ENCODE data around the gene CLEC12A. TPM values are rescaled to one million over a fixed set of nuclear protein-coding genes. Genes with fewer than 3 reads are reported as not detected.

Gene CLEC12A
- total RNA-seq = not detected in 2 replicates
- long read RNA-seq = 0 reads

GRCh38 chr12:9971181-9971580 lies at the start of gene CLEC12A:
Gene CLEC12A (plus strand): TSS chr12:9971409. CDS start chr12:9971597, 188 bp downstream.
- TF ChIP-seq CTCF (IDR thresholded peaks at IDR 0.05) = no peak
- no peak within 1 kb of the TSS for H3K27ac Mint-ChIP-seq (ENCODE audit: unreplicated experiment)
- peaks cover 4% of the 10 kb centered on the region for H3K9me3 Mint-ChIP-seq (ENCODE audit: unreplicated experiment)
- no peak for DNase-seq (ENCODE audit: extremely low spot score, unreplicated experiment)
- H3K36me3 Mint-ChIP-seq (ENCODE audit: unreplicated experiment) = no peaks in the 10 kb centered on the region
- H3K27me3 Mint-ChIP-seq (ENCODE audit: unreplicated experiment) = peaks cover 18% of the 10 kb centered on the region
- no peaks in the 10 kb centered on the region for H3K4me1 Mint-ChIP-seq (ENCODE audit: unreplicated experiment)
- no peak within 1 kb of the TSS for H3K4me3 Mint-ChIP-seq (ENCODE audit: unreplicated experiment)

DNA sequence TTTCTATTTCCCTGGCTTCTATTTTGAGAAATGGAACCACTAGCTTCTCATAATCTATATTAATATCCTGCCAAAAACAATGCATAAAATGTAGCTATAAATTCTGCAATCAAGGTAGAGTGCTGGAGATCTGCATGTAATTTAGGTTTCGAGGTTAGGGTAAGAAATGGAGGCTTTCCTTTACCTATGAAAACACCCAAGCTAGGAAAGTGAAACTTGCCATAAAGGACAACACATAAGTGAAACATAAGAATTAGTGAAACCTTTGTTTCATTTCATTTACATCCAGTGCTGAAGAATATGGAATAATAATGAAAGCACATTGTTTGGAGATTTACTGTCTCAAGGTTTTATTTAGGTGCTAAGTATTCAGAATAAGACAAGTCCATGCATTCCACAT lies 48.8 kb upstream of the CLEC12A start:
- Mint-ChIP-seq H3K27ac (ENCODE audit: unreplicated experiment) (no peak overlapping the region), H3K9me3 (ENCODE audit: unreplicated experiment) (peaks cover 17% of the 10 kb centered on the region), H3K27me3 (ENCODE audit: unreplicated experiment) (peaks cover 2% of the 10 kb centered on the region), H3K4me1 (ENCODE audit: unreplicated experiment) (peaks cover 3% of the 10 kb centered on the region), H3K36me3 (ENCODE audit: unreplicated experiment) (no peaks in the 10 kb centered on the region), H3K4me3 (ENCODE audit: unreplicated experiment) (no peak overlapping the region)
- no peak for TF ChIP-seq CTCF (IDR thresholded peaks at IDR 0.05)
- DNase-seq (ENCODE audit: extremely low spot score, unreplicated experiment) = no peak

DNA sequence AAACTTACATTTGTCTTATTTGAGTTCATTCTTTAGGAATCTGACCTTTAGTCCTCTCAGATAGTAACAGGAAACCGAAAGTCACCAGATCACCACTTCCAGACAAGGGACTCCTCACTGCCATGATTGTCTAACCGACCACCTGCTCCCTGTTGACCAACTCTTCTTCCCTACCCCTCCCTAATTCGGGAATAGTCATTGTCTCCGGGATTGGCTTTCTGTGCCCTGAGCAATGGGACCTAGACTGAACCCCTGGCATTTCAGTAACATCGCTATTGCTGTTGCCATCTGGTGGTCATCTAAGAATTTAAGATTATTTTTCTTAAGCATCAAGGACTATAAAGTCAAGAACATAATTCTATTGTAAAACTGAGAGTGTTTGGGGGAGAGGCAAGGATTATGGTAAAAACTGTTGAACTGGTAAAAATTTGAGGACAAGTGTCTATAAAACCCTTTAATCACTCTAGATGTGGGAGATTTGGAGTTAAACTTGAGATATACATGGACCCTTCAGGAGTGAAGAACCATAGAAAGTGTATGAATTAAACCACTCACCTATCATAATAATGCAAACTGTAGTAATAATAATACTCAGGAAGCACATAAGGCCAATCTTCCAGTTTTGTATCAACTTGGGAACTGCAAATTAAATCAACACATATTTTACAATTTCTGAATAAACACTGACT lies 45.4 kb upstream of the CLEC12A start:
- no peak overlapping the region for H3K27ac Mint-ChIP-seq (ENCODE audit: unreplicated experiment)
- TF ChIP-seq CTCF (IDR thresholded peaks at IDR 0.05) = peak; percentile 52
- H3K4me3 Mint-ChIP-seq (ENCODE audit: unreplicated experiment) = no peak overlapping the region
- H3K4me1 Mint-ChIP-seq (ENCODE audit: unreplicated experiment) = peaks cover 3% of the 10 kb centered on the region
- no peak for DNase-seq (ENCODE audit: extremely low spot score, unreplicated experiment)
- no peaks in the 10 kb centered on the region for H3K36me3 Mint-ChIP-seq (ENCODE audit: unreplicated experiment)
- peaks cover under 1% of the 10 kb centered on the region for H3K9me3 Mint-ChIP-seq (ENCODE audit: unreplicated experiment)
- peaks cover 14% of the 10 kb centered on the region for H3K27me3 Mint-ChIP-seq (ENCODE audit: unreplicated experiment)

GRCh38 chr12:9926876-9927275 lies 44.3 kb upstream of the CLEC12A start:
- Mint-ChIP-seq H3K36me3 (ENCODE audit: unreplicated experiment) (no peaks in the 10 kb centered on the region), H3K4me1 (ENCODE audit: unreplicated experiment) (peaks cover 3% of the 10 kb centered on the region), H3K27ac (ENCODE audit: unreplicated experiment) (no peak overlapping the region), H3K9me3 (ENCODE audit: unreplicated experiment) (no peaks in the 10 kb centered on the region), H3K27me3 (ENCODE audit: unreplicated experiment) (peaks cover 16% of the 10 kb centered on the region), H3K4me3 (ENCODE audit: unreplicated experiment) (no peak overlapping the region)
- DNase-seq (ENCODE audit: extremely low spot score, unreplicated experiment) = no peak
- no peak for TF ChIP-seq CTCF (IDR thresholded peaks at IDR 0.05)

GRCh38 chr12:9928607-9929006 lies 42.6 kb upstream of the CLEC12A start:
- no peak overlapping the region for H3K27ac Mint-ChIP-seq (ENCODE audit: unreplicated experiment)
- peaks cover 3% of the 10 kb centered on the region for H3K4me1 Mint-ChIP-seq (ENCODE audit: unreplicated experiment)
- no peaks in the 10 kb centered on the region for H3K36me3 Mint-ChIP-seq (ENCODE audit: unreplicated experiment)
- peaks cover 16% of the 10 kb centered on the region for H3K27me3 Mint-ChIP-seq (ENCODE audit: unreplicated experiment)
- DNase-seq (ENCODE audit: extremely low spot score, unreplicated experiment) = no peak
- no peak overlapping the region for H3K4me3 Mint-ChIP-seq (ENCODE audit: unreplicated experiment)
- TF ChIP-seq CTCF (IDR thresholded peaks at IDR 0.05) = no peak
- no peaks in the 10 kb centered on the region for H3K9me3 Mint-ChIP-seq (ENCODE audit: unreplicated experiment)
